H1 (cell line): ENCODE data around the gene SKAP2. TPM values are rescaled to one million over a fixed set of nuclear protein-coding genes. Genes with fewer than 3 reads are reported as not detected.

Experiments
- CTCF ChIA-PET: fragments of 300-600 bp; sonication (Branson Sonifier 250); formaldehyde crosslinking; loops from one replicate; lab custom pipeline; 2021; ENCODE audit not compliant: partially characterized antibody; lab: Charles Lee
- POLR2A ChIA-PET: fragments of 300-600 bp; sonication (Branson Sonifier 250); formaldehyde crosslinking; loops from one replicate; lab custom pipeline; 2021; ENCODE audit warnings: inconsistent platforms; ENCODE audit not compliant: partially characterized antibody; lab: Charles Lee
- DNase-seq, 2 experiments: peaks; one replicate each; pipeline versions ENCODE4 v3.0.0 to v3.0.0-alpha.2; 2010 to 2022; ENCODE audit warnings: low spot score in 2 of 2, low read depth in 1 of 2, mixed read lengths in 1 of 2
- FAIRE-seq: peaks from 2 replicates; lab custom pipeline; 2011; peaks lifted over from hg19 to GRCh38; lab: Jason Lieb, UNC
- H2AFZ ChIP-seq: 2 replicates; pipeline ENCODE4 v1.8.1; 2012; ENCODE audit warnings: low read length, inconsistent platforms
- H2AK5ac ChIP-seq: 2 replicates; pipeline ENCODE4 v1.6.1; 2013; ENCODE audit warnings: low read depth, low read length
- H2BK120ac ChIP-seq: replicated peaks from 2 replicates; pipeline ENCODE3; 2013; ENCODE audit warnings: low read depth, low read length, inconsistent platforms
- H2BK12ac ChIP-seq: 2 replicates; pipeline ENCODE4 v1.6.1; 2013; ENCODE audit warnings: low read depth, low read length
- H2BK15ac ChIP-seq: 2 replicates; pipeline ENCODE4 v1.6.1; 2013; ENCODE audit warnings: low read length
- H2BK20ac ChIP-seq: 2 replicates; pipeline ENCODE4 v1.6.1; 2013; ENCODE audit warnings: low read length
- H2BK5ac ChIP-seq: 2 replicates; pipeline ENCODE4 v1.6.1; 2013; ENCODE audit warnings: low read depth, low read length
- H3K14ac ChIP-seq: 2 replicates; pipeline ENCODE4 v1.6.1; 2013; ENCODE audit warnings: inconsistent platforms; ENCODE audit not compliant: insufficient read length
- H3K18ac ChIP-seq: 2 replicates; pipeline ENCODE4 v1.6.1; 2013; ENCODE audit warnings: low read length; ENCODE audit errors: extremely low read depth
- H3K23ac ChIP-seq: 2 replicates; pipeline ENCODE4 v1.6.1; 2013; ENCODE audit warnings: inconsistent platforms; ENCODE audit not compliant: insufficient read length
- H3K23me2 ChIP-seq: 2 replicates; pipeline ENCODE4 v1.6.1; 2013; ENCODE audit warnings: low read depth, low read length
- H3K27ac ChIP-seq: 2 replicates; pipeline ENCODE4 v1.6.1; 2011; ENCODE audit warnings: low read depth, low read length, inconsistent platforms
- H3K27me3 ChIP-seq, 4 experiments: replicated peaks in 1 of 4; 1 replicate in 1 of 4; 2 replicates in 3 of 4; pipeline versions ENCODE4 v1.6.1 to v1.8.1; 2011 to 2013; ENCODE audit warnings: low read length in 3 of 4, mild to moderate bottlenecking in 3 of 4, inconsistent platforms in 2 of 4, mixed read lengths in 2 of 4, moderate library complexity in 1 of 4; ENCODE audit not compliant: control insufficient read depth in 3 of 4, insufficient read depth in 3 of 4; ENCODE audit errors: extremely low read depth in 1 of 4
- H3K36me3 ChIP-seq, 4 experiments: 2 replicates each; pipeline versions ENCODE4 v1.6.1 to v1.8.1; 2011 to 2013; ENCODE audit warnings: mild to moderate bottlenecking in 4 of 4, low read length in 3 of 4, moderate library complexity in 2 of 4, control low read depth in 1 of 4, inconsistent platforms in 1 of 4; ENCODE audit not compliant: insufficient read depth in 4 of 4, control insufficient read depth in 2 of 4
- H3K4ac ChIP-seq: replicated peaks from 2 replicates; pipeline ENCODE3; 2013; ENCODE audit warnings: low read length, low read depth, mixed read lengths, inconsistent platforms; ENCODE audit not compliant: insufficient read length
- H3K4me1 ChIP-seq, 4 experiments: replicated peaks in 1 of 4; 1 replicate in 1 of 4; 2 replicates in 3 of 4; pipeline versions ENCODE4 v1.6.1 to v1.8.1; 2011 to 2013; ENCODE audit warnings: low read length in 3 of 4, inconsistent platforms in 2 of 4, mixed read lengths in 1 of 4; ENCODE audit not compliant: insufficient read depth in 4 of 4, control insufficient read depth in 3 of 4
- H3K4me2 ChIP-seq, 2 experiments: 2 replicates each; pipeline versions ENCODE4 v1.6.1 to v1.8.1; 2011 to 2013; ENCODE audit warnings: low read depth in 2 of 2, low read length in 2 of 2, control low read depth in 1 of 2, inconsistent platforms in 1 of 2, mild to moderate bottlenecking in 1 of 2; ENCODE audit not compliant: insufficient read depth in 1 of 2
- H3K4me3 ChIP-seq, 4 experiments: fragments of 200-600, 300-600 bp in 1 of 4; sonication (generic), shearing (Covaris generic), sonication (Bioruptor Twin) in 1 of 4; 2 replicates each; pipeline versions ENCODE4 v1.5.1 to v1.8.1; 2011 to 2016; ENCODE audit warnings: low read length in 4 of 4, low read depth in 3 of 4, control low read depth in 2 of 4, inconsistent platforms in 2 of 4, mild to moderate bottlenecking in 2 of 4, mixed read lengths in 1 of 4, moderate library complexity in 1 of 4; ENCODE audit not compliant: insufficient read depth in 2 of 4; ENCODE audit errors: extremely low read depth in 1 of 4
- H3K56ac ChIP-seq: replicated peaks from 2 replicates; pipeline ENCODE3; 2013; ENCODE audit warnings: low read depth, mild to moderate bottlenecking, mixed read lengths, low read length, inconsistent platforms; ENCODE audit not compliant: insufficient read length
- H3K79me1 ChIP-seq: 2 replicates; pipeline ENCODE4 v1.6.1; 2013; ENCODE audit warnings: low read depth, low read length, control low read depth
- H3K79me2 ChIP-seq, 2 experiments: 2 replicates each; pipeline versions ENCODE4 v1.6.1 to v1.8.1; 2012 to 2013; ENCODE audit warnings: low read length in 2 of 2, mild to moderate bottlenecking in 2 of 2, inconsistent platforms in 1 of 2; ENCODE audit not compliant: insufficient read depth in 2 of 2, control insufficient read depth in 1 of 2
- H3K9ac ChIP-seq, 4 experiments: replicated peaks in 1 of 4; 1 replicate in 1 of 4; 2 replicates in 3 of 4; pipeline versions ENCODE4 v1.6.1 to v1.8.1; 2011 to 2013; ENCODE audit warnings: low read depth in 3 of 4, low read length in 3 of 4, control low read depth in 2 of 4, mild to moderate bottlenecking in 2 of 4, moderate library complexity in 2 of 4, inconsistent platforms in 1 of 4; ENCODE audit errors: extremely low read depth in 1 of 4
- H3K9me3 ChIP-seq, 2 experiments: 2 replicates each; pipeline versions ENCODE4 v1.6.1 to v1.8.1; 2012 to 2013; ENCODE audit warnings: mild to moderate bottlenecking in 2 of 2, moderate library complexity in 2 of 2, control low read depth in 1 of 2, inconsistent platforms in 1 of 2, low read depth in 1 of 2, low read length in 1 of 2, mixed read lengths in 1 of 2; ENCODE audit not compliant: insufficient read depth in 2 of 2
- H4K20me1 ChIP-seq, 2 experiments: replicated peaks in 1 of 2; 2 replicates each; pipeline versions ENCODE3 to v1.8.1; 2011 to 2013; ENCODE audit warnings: inconsistent platforms in 2 of 2, low read length in 2 of 2, mild to moderate bottlenecking in 1 of 2; ENCODE audit not compliant: insufficient read depth in 2 of 2, control insufficient read depth in 1 of 2
- H4K5ac ChIP-seq: 2 replicates; pipeline ENCODE4 v1.6.1; 2013; ENCODE audit warnings: low read length, low read depth, mixed read lengths, inconsistent platforms; ENCODE audit not compliant: insufficient read length
- H4K8ac ChIP-seq: 2 replicates; pipeline ENCODE4 v1.8.0; 2013; ENCODE audit warnings: mild to moderate bottlenecking, moderate library complexity, low read length, inconsistent platforms; ENCODE audit not compliant: insufficient read depth; ENCODE audit errors: extremely low read depth
- H4K91ac ChIP-seq: replicated peaks from 2 replicates; pipeline ENCODE3; 2013; ENCODE audit warnings: low read length, mixed read lengths, inconsistent platforms; ENCODE audit not compliant: insufficient read length
- CBX8 ChIP-seq: fragments of 300-800, 300-1000 bp; sonication (generic); IDR thresholded peaks from 2 replicates; pipeline ENCODE4 v1.7.1; 2016; ENCODE audit warnings: low read depth, low read length, borderline replicate concordance
- EZH2 ChIP-seq: fragments of 200-600 bp; sonication (generic); IDR thresholded peaks from 2 replicates; pipeline ENCODE4 v1.7.1; 2012; ENCODE audit warnings: low read depth, mild to moderate bottlenecking, moderate library complexity, low read length, inconsistent platforms; ENCODE audit not compliant: severe bottlenecking
- FOSL1 ChIP-seq: IDR thresholded peaks from 2 replicates; pipeline ENCODE4 v1.6.1; 2011; ENCODE audit warnings: mild to moderate bottlenecking, low read depth, low read length, moderate library complexity; ENCODE audit not compliant: insufficient read depth
- PHF8 ChIP-seq: fragments of 200-600 bp; sonication (generic); conservative IDR thresholded peaks from 2 replicates; pipeline ENCODE4 v1.7.1; 2012; ENCODE audit warnings: low read depth, mild to moderate bottlenecking, inconsistent platforms, low read length, moderate library complexity
- POLR2AphosphoS5 ChIP-seq: IDR thresholded peaks from 2 replicates; pipeline ENCODE4 v1.6.1; 2011; ENCODE audit warnings: low read depth, low read length
- RBBP5 ChIP-seq: IDR thresholded peaks from 2 replicates; pipeline ENCODE4 v1.7.1; 2012; ENCODE audit warnings: low read depth, mild to moderate bottlenecking, inconsistent platforms, low read length, moderate library complexity, borderline replicate concordance
- SIRT6 ChIP-seq: IDR thresholded peaks from one replicate; pipeline ENCODE4 v1.7.1; 2012; ENCODE audit warnings: low read length, inconsistent platforms
- SRF ChIP-seq: IDR thresholded peaks from 2 replicates; pipeline ENCODE4 v1.6.1; 2011; ENCODE audit warnings: mild to moderate bottlenecking, low read depth, low read length, moderate library complexity
- TAF7 ChIP-seq: optimal IDR thresholded peaks from 2 replicates; pipeline ENCODE3; 2011; ENCODE audit warnings: low read depth, mild to moderate bottlenecking, inconsistent platforms, low read length, moderate library complexity, borderline replicate concordance
- WGBS, 2 experiments: shearing (Covaris generic) in 1 of 2; methylation state at CpG; one replicate each; pipeline versions ENCODE4 v1.1.6 to v1.1.7; 2013 to 2015; ENCODE audit warnings: low lambda C conversion rate in 2 of 2, mixed read lengths in 2 of 2, inconsistent platforms in 1 of 2, low coverage in 1 of 2, missing lambda C conversion rate in 1 of 2; ENCODE audit not compliant: insufficient replicate concordance in 2 of 2, insufficient coverage in 1 of 2, insufficient read length in 1 of 2; ENCODE audit errors: extremely low coverage in 1 of 2, missing lambda C conversion rate in 1 of 2; 5-methylcytosine and 5-hydroxymethylcytosine counted together
- polyA plus RNA-seq, 7 experiments: library from polyadenylated mRNA; depleted of rRNA in 3 of 7; stranded (reverse) in 5 of 7; unstranded in 2 of 7; fragments of >200 nt in 5 of 7; fragments of 200-250 nt in 2 of 7; gene quantifications; 1 replicate in 5 of 7; 2 replicates in 1 of 7; 4 replicates in 1 of 7; pipeline versions ENCODE4 v1.2.1 to v1.2.3, GENCODE V29; 2011 to 2013; ENCODE audit warnings: missing spikeins in 2 of 7, mixed read lengths in 2 of 7
- total RNA-seq: library from RNA; stranded (reverse); fragmentation: NEBNext Ultra II Directional; extraction: Animal tissue kit (Norgen Biotek cat#: 25700); gene quantifications from 2 replicates; pipeline ENCODE4 v1.2.1, GENCODE V29; 2021

SKAP2 gene
- total and polyA plus RNA-seq, 2 of the 8 experiments (the other 6 are each of a cell fraction or from before 2014, with no cell fraction given) = 0.53 to 5.1 TPM

DNA sequence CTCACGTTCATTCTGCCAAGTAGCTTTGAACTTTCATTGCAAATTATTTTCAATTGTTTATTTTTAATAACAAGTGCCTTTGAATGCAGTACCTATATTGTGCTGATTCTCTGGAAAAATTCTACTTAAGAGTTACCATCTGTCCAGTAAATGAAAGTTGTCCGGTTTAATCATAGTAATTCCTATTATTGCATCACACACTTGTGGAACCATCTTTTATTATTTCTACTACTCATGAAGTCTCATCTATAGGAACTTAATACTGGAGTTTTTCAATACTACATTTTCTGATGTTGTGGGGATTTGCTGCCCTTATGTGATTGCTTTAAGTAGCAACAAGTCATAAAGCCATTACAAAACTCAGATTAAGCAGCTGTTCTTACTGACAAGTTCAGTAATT, 16.5 kb upstream of the SKAP2 start:
- ChIA-PET CTCF (no interaction called here), POLR2A (no interaction called here)
- no peak overlapping the region for H2AK5ac ChIP-seq
- H2BK12ac ChIP-seq = no peak overlapping the region
- no peak overlapping the region for H3K27ac ChIP-seq
- no peak overlapping the region for H4K91ac ChIP-seq
- FAIRE-seq (no peak), DNase-seq (no peak)
- no peak overlapping the region for H2BK20ac ChIP-seq
- H4K8ac ChIP-seq = no peak overlapping the region
- no peak overlapping the region for H3K4ac ChIP-seq
- no peaks in the 10 kb centered on the region for H4K20me1 ChIP-seq
- H3K14ac ChIP-seq = no peak overlapping the region
- no peaks in the 10 kb centered on the region for H3K27me3 ChIP-seq
- no peaks in the 10 kb centered on the region for H3K36me3 ChIP-seq
- no peaks in the 10 kb centered on the region for H3K9me3 ChIP-seq
- H3K79me2 ChIP-seq = no peaks in the 10 kb centered on the region
- no peak overlapping the region for H2AFZ ChIP-seq
- H2BK5ac ChIP-seq = no peak overlapping the region
- WGBS, 2 experiments = 93% methylated on average over 2 of the region's 2 CpGs; no CpG with 5 or more reads in 1 of the 2 experiments
- H3K4me2 ChIP-seq = no peak overlapping the region
- H4K5ac ChIP-seq = no peak overlapping the region
- no peak overlapping the region for H3K4me3 ChIP-seq
- H3K23ac ChIP-seq = no peak overlapping the region
- no peaks in the 10 kb centered on the region for H3K23me2 ChIP-seq
- H3K9ac ChIP-seq = no peak overlapping the region
- H2BK15ac ChIP-seq = no peak overlapping the region
- no peak overlapping the region for H2BK120ac ChIP-seq
- no peaks in the 10 kb centered on the region for H3K79me1 ChIP-seq
- H3K56ac ChIP-seq = no peak overlapping the region
- no peaks in the 10 kb centered on the region for H3K4me1 ChIP-seq
- H3K18ac ChIP-seq = no peak overlapping the region
- no peak for TF ChIP-seq SRF
- TF ChIP-seq CBX8 = no peak
- no peak for TF ChIP-seq FOSL1
- TF ChIP-seq SIRT6 = no peak
- TF ChIP-seq POLR2AphosphoS5 = no peak
- TF ChIP-seq EZH2 = no peak
- TF ChIP-seq TAF7 = no peak
- TF ChIP-seq PHF8 = no peak
- no peak for TF ChIP-seq RBBP5
